Right lobe of liver (tissue), 4 donors: ENCODE results near the gene USH1C.

Experiments
- CTCF ChIP-seq, 4 donors: fragments of 200-600 bp in 3 of 4; fragments of 450-650 bp in 1 of 4; IDR thresholded peaks; one replicate each; pipeline versions ENCODE4 v1.5.1 to v1.8.0; 2016 to 2022; ENCODE audit warnings: antibody characterized with exemption in 4 of 4, mild to moderate bottlenecking in 2 of 4
- POLR2A ChIP-seq: fragments of 450-650 bp; IDR thresholded peaks from one replicate; pipeline ENCODE4 v1.6.1; 2017; ENCODE audit warnings: antibody characterized with exemption, mild to moderate bottlenecking
- donor health status: DM: no; HTN: no; CAD: no.
- donor health status: DM: no; HTN: no; CAD: no.
- donor health status: DM: no; HTN: yes; CAD: no.

- no peak for TF ChIP-seq CTCF (IDR thresholded peaks at IDR 0.05)
- TF ChIP-seq POLR2A, result no peak
Measured at GRCh38 chr11:17543041-17543440, 1.2 kb downstream of the USH1C start.
